ENCODE results near the gene AIMP2.

GRCh38 chr7:6030988-6031387 is 21.9 kb downstream of the AIMP2 start, which contains the start of gene ANKRD61:
- no peak for TF ChIP-seq POLR2AphosphoS5 (IDR thresholded peaks at IDR 0.05; ENCODE audit: low read depth, low read length)
- TF ChIP-seq POLR2A (IDR thresholded peaks at IDR 0.05; ENCODE audit: low read depth, low read length) = no peak
- no peak for TF ChIP-seq TAF1 (IDR thresholded peaks at IDR 0.05; ENCODE audit: borderline replicate concordance, low read depth, low read length)

Measured in GM12892 (cell line).